T-helper 2 cell treated with Interferon-gamma antibody and Interleukin-4, amounts not matched to agents 5 μg/mL and 100 μg/mL, for 36 hours (primary cell): Measurements from ENCODE around the gene TMEM50A.
"Not testable (repeated sequence)": the region's sequence is repeated elsewhere in the genome, so short reads cannot be mapped to it uniquely, and the experiment has no call there.

Experiments used
- DNase-seq: peaks from one replicate; pipeline ENCODE4 v3.0.0; 2021; ENCODE audit warnings: low spot score
- H3K27ac Mint-ChIP-seq: one replicate; pipeline ENCODE4 v1.8.0; 2021; ENCODE audit warnings: mild to moderate bottlenecking, mixed read lengths
- H3K27me3 Mint-ChIP-seq: one replicate; pipeline ENCODE4 v1.8.0; 2021; ENCODE audit warnings: low read depth, mixed read lengths
- H3K36me3 Mint-ChIP-seq: one replicate; pipeline ENCODE4 v1.8.0; 2021; ENCODE audit warnings: low read depth, mixed read lengths
- H3K4me1 Mint-ChIP-seq: one replicate; pipeline ENCODE4 v1.8.0; 2021; ENCODE audit warnings: low read depth, mixed read lengths
- H3K4me3 Mint-ChIP-seq: one replicate; pipeline ENCODE4 v1.8.0; 2022; ENCODE audit warnings: mild to moderate bottlenecking, moderate library complexity, mixed read lengths
- H3K9me3 Mint-ChIP-seq: one replicate; pipeline ENCODE4 v1.8.0; 2021; ENCODE audit warnings: mixed read lengths

Gene TMEM50A

DNA sequence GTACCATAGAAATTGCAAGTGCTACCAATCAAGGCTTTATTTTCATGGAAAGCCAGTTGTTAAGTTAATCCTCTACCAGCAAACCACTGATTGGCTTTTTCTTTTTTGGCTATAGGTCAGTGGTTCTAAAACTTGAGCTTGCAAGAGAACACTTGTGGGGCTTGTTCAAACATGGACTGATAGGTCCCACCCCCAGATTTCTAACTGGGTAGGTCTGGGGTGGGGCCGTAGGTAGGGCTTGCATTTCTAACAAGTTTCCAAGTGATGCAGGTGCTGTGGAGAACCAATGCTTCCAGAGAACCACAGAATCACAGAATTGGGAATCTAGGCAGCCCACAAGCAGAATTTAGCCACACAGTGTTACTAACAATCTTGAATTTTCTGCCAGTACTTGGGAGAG is 45.7 kb downstream of the TMEM50A start:
- not testable (repeated sequence) for H3K36me3 Mint-ChIP-seq, H3K9me3 Mint-ChIP-seq, H3K27ac Mint-ChIP-seq, DNase-seq, H3K4me3 Mint-ChIP-seq, H3K4me1 Mint-ChIP-seq
- peaks cover 16% of the 10 kb centered on the region for H3K27me3 Mint-ChIP-seq

DNA sequence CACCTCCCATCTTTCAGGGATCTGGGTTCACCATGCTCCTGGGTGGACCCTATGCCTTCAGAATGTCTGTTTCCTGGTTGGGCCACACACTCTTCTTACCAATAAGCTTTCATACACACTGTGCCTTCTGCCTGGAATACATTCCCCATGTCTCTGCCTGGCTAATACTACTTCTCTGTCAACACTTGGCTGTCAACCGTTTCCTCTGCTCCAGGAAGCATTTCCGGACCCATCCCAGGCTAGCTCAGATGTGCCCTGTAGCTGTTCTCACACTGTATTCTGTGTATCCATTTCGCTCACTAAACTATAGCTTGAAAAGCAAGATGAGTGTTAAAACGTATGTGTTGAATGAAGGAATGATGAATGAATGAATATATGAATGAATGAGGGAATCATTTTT is 49.0 kb downstream of the TMEM50A start:
- not testable (repeated sequence) for H3K27ac Mint-ChIP-seq, H3K4me1 Mint-ChIP-seq, H3K9me3 Mint-ChIP-seq, H3K4me3 Mint-ChIP-seq, H3K36me3 Mint-ChIP-seq, DNase-seq
- H3K27me3 Mint-ChIP-seq: peaks cover 17% of the 10 kb centered on the region

DNA sequence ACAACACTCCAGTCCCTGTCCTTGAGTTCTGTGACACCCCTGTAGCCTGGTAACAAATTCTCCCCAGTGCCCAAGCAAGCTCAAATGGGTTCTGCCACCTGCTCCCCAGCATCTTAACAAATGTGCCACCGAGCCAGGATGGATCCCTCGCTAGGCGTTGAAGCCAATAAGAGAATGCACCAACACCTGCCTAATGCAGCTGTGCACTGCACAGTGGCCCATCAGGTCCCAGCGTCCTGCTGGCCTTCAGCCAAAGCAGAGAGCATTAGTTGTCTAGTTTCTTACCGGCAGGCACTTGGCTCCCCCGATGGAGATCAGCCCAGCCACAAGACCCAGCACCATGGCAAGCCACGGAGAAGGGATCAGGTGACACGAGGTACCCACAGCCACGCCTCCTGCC is 50.6 kb downstream of the TMEM50A start:
- not testable (repeated sequence) for H3K9me3 Mint-ChIP-seq, H3K4me1 Mint-ChIP-seq, H3K36me3 Mint-ChIP-seq, DNase-seq, H3K27ac Mint-ChIP-seq, H3K4me3 Mint-ChIP-seq
- H3K27me3 Mint-ChIP-seq: peaks cover 13% of the 10 kb centered on the region

DNA sequence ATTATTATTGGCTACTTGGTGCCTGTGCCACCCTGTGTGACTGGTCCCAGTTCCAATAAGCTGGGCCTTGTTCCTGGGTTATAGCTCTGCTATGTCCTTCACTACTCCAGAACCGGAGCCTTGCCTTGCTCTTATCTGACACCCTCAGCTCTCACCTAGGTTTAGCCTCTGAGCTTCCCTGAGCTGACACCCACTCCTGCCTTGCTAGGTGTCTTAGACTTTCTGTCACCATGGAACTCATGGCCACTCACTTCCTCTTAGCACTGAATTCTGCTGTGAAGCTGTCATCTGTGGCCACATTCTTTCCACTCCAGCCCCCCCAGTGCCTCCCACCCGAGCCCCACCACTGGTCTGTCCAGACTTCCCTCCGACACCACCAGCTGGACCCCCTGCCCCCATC is 51.6 kb downstream of the TMEM50A start:
- H3K4me3 Mint-ChIP-seq, H3K4me1 Mint-ChIP-seq, H3K27ac Mint-ChIP-seq, DNase-seq, H3K9me3 Mint-ChIP-seq, H3K36me3 Mint-ChIP-seq: not testable (repeated sequence)
- peaks cover 18% of the 10 kb centered on the region for H3K27me3 Mint-ChIP-seq

DNA sequence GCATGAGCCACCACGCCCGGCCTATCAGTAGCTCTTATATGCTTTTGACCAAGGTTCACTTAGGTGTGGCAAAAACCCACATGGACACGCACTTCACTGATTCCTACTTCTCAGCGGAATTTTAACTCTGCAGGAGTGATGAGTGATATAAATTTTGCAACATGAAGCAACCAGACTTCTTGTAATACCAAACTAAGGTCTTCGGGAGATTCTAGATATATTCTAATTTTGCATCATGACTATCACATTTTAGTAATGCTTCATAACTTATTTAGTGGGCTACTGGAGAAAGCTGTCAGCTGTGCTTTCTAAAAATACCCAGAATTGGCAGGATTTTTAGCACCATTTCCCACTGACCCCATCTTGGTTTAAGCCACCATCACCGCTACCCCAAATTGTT is 54.7 kb downstream of the TMEM50A start:
- no peak overlapping the region for H3K4me3 Mint-ChIP-seq
- H3K9me3 Mint-ChIP-seq: no peaks in the 10 kb centered on the region
- DNase-seq: no peak
- no peaks in the 10 kb centered on the region for H3K36me3 Mint-ChIP-seq
- H3K27ac Mint-ChIP-seq: no peak overlapping the region
- H3K4me1 Mint-ChIP-seq: no peaks in the 10 kb centered on the region
- peaks cover 15% of the 10 kb centered on the region for H3K27me3 Mint-ChIP-seq

DNA sequence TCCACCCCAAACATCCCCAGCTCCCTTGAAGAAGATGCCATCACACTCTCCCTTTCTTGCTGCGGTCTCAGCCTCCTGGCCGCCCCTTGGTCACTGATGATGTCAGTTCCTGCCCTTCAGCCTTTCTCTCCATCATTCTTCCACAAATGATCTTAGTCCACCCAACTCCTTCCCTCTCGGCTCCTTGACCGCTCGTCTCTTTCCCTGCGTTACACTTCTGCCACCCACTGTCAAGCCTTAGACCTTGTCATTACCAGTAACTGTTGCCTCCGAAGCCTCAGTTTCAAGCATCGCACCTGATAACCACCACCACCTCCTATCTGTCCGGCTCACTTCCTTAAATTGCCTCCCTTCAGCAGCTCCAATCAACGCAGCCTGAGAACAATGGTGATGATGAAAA is 59.4 kb downstream of the TMEM50A start:
- not testable (repeated sequence) for H3K36me3 Mint-ChIP-seq, H3K27ac Mint-ChIP-seq, H3K4me3 Mint-ChIP-seq, H3K9me3 Mint-ChIP-seq, DNase-seq, H3K4me1 Mint-ChIP-seq
- peaks cover 20% of the 10 kb centered on the region for H3K27me3 Mint-ChIP-seq

DNA sequence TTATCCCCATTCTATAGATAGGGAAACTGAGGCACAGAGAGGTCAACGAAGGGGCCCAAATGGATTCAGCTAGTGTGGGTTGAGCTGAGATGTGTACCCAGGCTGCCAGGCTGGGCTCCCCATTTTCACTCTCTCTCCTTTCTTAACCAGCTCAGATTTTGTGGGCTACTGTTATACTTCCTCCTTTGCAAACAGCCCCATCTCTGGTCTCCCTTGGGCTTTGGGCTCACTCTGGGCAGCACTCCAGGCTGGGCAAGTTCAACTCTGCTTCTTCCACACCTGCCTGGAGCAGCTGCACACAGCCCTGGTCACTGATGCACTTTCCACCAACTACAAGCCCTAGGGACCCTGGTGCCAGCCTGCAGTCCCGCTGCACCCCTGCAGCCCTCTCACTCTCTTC is 59.9 kb downstream of the TMEM50A start:
- not testable (repeated sequence) for H3K27ac Mint-ChIP-seq, H3K9me3 Mint-ChIP-seq, DNase-seq, H3K4me1 Mint-ChIP-seq, H3K36me3 Mint-ChIP-seq, H3K4me3 Mint-ChIP-seq
- peaks cover 20% of the 10 kb centered on the region for H3K27me3 Mint-ChIP-seq

DNA sequence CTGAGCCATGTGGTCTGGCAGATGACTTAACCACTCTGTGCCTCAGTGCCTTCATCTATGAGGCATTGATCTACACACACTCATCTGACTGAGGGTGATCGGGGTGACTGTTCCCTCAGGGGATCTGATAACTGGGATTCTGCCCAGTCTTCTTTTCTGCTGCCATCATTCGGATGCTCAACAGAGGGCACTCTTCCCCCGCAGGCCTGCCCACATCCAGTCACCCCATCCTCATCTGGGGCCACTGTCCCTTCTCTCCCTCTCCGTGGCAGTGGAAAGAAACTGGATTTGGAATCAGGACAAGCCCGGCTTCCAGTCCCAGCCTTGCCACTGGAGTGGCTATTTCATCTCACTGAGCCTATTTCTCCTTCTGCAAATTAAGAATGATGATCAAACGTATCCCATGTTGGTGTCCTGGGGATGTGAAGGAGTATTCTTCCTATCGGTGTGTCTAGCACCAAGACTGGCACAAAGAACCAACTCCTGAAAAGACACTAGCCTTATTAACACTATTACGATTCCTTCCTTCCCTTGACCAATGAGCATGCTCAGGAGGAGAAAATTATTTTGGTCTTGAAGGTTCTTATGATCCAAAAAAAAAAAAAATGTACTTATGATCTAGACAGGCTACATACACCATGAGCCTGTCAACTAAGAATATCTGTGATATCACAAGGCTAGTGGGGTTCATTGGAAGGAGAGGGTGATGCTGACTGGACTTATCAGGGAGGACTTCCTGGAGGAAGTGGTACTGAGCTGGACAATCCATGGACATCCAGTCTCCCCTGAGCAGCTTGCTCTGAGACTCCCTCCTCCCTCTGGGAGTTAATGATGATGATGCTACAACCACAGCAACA is 65.0 kb downstream of the TMEM50A start:
- H3K27me3 Mint-ChIP-seq: peaks cover 14% of the 10 kb centered on the region
- H3K27ac Mint-ChIP-seq, H3K36me3 Mint-ChIP-seq, H3K4me1 Mint-ChIP-seq, H3K4me3 Mint-ChIP-seq, H3K9me3 Mint-ChIP-seq, DNase-seq: not testable (repeated sequence)

DNA sequence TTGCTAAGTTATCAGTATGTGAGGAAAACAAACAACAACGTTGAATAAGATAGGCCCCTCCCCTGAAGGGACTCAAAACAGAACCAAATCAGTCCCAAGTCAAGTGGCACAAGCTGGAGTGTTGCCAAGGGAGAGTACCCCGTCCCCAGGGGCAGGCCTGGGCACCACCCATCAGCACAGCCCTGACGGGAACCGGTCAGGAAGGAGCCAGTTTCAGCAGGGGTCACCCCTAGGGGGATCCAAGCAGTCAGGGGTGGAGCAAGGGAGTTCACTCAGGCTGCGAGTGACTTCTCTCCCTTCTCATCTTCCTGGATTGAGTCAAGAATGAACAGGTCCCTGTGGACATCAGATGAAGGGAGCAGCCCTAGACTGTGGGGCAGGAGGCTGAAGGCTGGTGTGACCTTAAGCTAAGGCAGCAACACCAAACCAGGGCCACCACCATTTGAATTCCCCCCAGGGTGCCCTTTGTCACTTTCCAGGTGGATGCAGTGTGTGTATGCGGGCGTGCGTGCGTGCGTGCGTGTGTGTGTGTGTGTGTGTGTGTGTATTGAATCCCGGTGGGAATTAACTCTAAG is 67.7 kb downstream of the TMEM50A start:
- H3K4me3 Mint-ChIP-seq, H3K27me3 Mint-ChIP-seq, H3K4me1 Mint-ChIP-seq, H3K9me3 Mint-ChIP-seq, DNase-seq, H3K27ac Mint-ChIP-seq, H3K36me3 Mint-ChIP-seq: not testable (repeated sequence)

DNA sequence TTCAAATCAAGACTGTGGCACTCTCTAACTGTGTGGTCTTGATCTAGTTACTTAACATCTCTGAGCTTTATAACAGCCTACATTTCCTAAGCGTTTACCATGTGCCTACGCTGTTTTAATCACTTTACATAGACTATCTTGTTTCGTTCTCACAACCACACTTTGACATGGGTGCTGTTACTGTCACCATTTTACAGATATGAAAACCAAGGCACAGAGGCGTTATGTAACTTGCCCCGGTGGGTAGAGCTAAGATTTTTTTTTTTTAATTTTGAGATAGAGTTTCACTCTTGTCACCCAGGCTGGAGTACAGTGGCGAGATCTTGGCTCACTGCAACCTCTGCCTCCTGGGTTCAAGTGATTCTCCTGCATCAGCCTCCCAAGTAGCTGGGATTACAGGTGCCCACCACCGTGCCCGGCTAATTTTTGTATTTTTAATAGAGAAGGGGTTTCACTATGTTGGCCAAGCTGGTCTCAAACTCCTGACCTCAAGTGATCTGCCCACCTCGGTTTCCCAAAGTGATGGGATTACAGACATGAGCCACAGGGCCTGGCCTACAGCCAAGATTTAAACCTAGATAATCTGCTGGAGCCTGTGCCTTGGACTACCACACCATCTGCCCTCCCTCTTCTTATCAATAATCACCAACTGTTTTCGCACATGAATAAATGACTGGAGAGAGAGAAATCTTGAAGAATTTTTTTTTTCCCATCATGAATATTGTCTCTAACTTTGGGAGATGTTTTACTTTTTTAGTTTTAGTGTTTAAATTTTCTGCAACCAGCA is 71.7 kb downstream of the TMEM50A start:
- H3K4me3 Mint-ChIP-seq, H3K27ac Mint-ChIP-seq, H3K4me1 Mint-ChIP-seq, H3K9me3 Mint-ChIP-seq, H3K27me3 Mint-ChIP-seq, DNase-seq, H3K36me3 Mint-ChIP-seq: not testable (repeated sequence)
